H1 (cell line): Measurements from ENCODE around the gene SHLD1. TPM values are rescaled to one million over a fixed set of nuclear protein-coding genes. Genes with fewer than 3 reads are reported as not detected.

Experiments
- CTCF ChIA-PET: fragments of 300-600 bp; sonication (Branson Sonifier 250); formaldehyde crosslinking; loops from one replicate; lab custom pipeline; 2021; ENCODE audit not compliant: partially characterized antibody; lab: Charles Lee
- POLR2A ChIA-PET: fragments of 300-600 bp; sonication (Branson Sonifier 250); formaldehyde crosslinking; loops from one replicate; lab custom pipeline; 2021; ENCODE audit warnings: inconsistent platforms; ENCODE audit not compliant: partially characterized antibody; lab: Charles Lee
- DNase-seq, 2 experiments: peaks; one replicate each; pipeline versions ENCODE4 v3.0.0 to v3.0.0-alpha.2; 2010 to 2022; ENCODE audit warnings: low spot score in 2 of 2, low read depth in 1 of 2, mixed read lengths in 1 of 2
- FAIRE-seq: peaks from 2 replicates; lab custom pipeline; 2011; peaks lifted over from hg19 to GRCh38; lab: Jason Lieb, UNC
- H2AFZ ChIP-seq: 2 replicates; pipeline ENCODE4 v1.8.1; 2012; ENCODE audit warnings: low read length, inconsistent platforms
- H2AK5ac ChIP-seq: 2 replicates; pipeline ENCODE4 v1.6.1; 2013; ENCODE audit warnings: low read depth, low read length
- H2BK120ac ChIP-seq: replicated peaks from 2 replicates; pipeline ENCODE3; 2013; ENCODE audit warnings: low read depth, low read length, inconsistent platforms
- H2BK12ac ChIP-seq: 2 replicates; pipeline ENCODE4 v1.6.1; 2013; ENCODE audit warnings: low read depth, low read length
- H2BK15ac ChIP-seq: 2 replicates; pipeline ENCODE4 v1.6.1; 2013; ENCODE audit warnings: low read length
- H2BK20ac ChIP-seq: 2 replicates; pipeline ENCODE4 v1.6.1; 2013; ENCODE audit warnings: low read length
- H2BK5ac ChIP-seq: 2 replicates; pipeline ENCODE4 v1.6.1; 2013; ENCODE audit warnings: low read depth, low read length
- H3K14ac ChIP-seq: 2 replicates; pipeline ENCODE4 v1.6.1; 2013; ENCODE audit warnings: inconsistent platforms; ENCODE audit not compliant: insufficient read length
- H3K18ac ChIP-seq: 2 replicates; pipeline ENCODE4 v1.6.1; 2013; ENCODE audit warnings: low read length; ENCODE audit errors: extremely low read depth
- H3K23ac ChIP-seq: 2 replicates; pipeline ENCODE4 v1.6.1; 2013; ENCODE audit warnings: inconsistent platforms; ENCODE audit not compliant: insufficient read length
- H3K23me2 ChIP-seq: 2 replicates; pipeline ENCODE4 v1.6.1; 2013; ENCODE audit warnings: low read depth, low read length
- H3K27ac ChIP-seq: 2 replicates; pipeline ENCODE4 v1.6.1; 2011; ENCODE audit warnings: low read depth, low read length, inconsistent platforms
- H3K27me3 ChIP-seq, 4 experiments: replicated peaks in 1 of 4; 1 replicate in 1 of 4; 2 replicates in 3 of 4; pipeline versions ENCODE4 v1.6.1 to v1.8.1; 2011 to 2013; ENCODE audit warnings: low read length in 3 of 4, mild to moderate bottlenecking in 3 of 4, inconsistent platforms in 2 of 4, mixed read lengths in 2 of 4, moderate library complexity in 1 of 4; ENCODE audit not compliant: control insufficient read depth in 3 of 4, insufficient read depth in 3 of 4; ENCODE audit errors: extremely low read depth in 1 of 4
- H3K36me3 ChIP-seq, 4 experiments: 2 replicates each; pipeline versions ENCODE4 v1.6.1 to v1.8.1; 2011 to 2013; ENCODE audit warnings: mild to moderate bottlenecking in 4 of 4, low read length in 3 of 4, moderate library complexity in 2 of 4, control low read depth in 1 of 4, inconsistent platforms in 1 of 4; ENCODE audit not compliant: insufficient read depth in 4 of 4, control insufficient read depth in 2 of 4
- H3K4ac ChIP-seq: replicated peaks from 2 replicates; pipeline ENCODE3; 2013; ENCODE audit warnings: low read length, low read depth, mixed read lengths, inconsistent platforms; ENCODE audit not compliant: insufficient read length
- H3K4me1 ChIP-seq, 4 experiments: replicated peaks in 1 of 4; 1 replicate in 1 of 4; 2 replicates in 3 of 4; pipeline versions ENCODE4 v1.6.1 to v1.8.1; 2011 to 2013; ENCODE audit warnings: low read length in 3 of 4, inconsistent platforms in 2 of 4, mixed read lengths in 1 of 4; ENCODE audit not compliant: insufficient read depth in 4 of 4, control insufficient read depth in 3 of 4
- H3K4me2 ChIP-seq, 2 experiments: 2 replicates each; pipeline versions ENCODE4 v1.6.1 to v1.8.1; 2011 to 2013; ENCODE audit warnings: low read depth in 2 of 2, low read length in 2 of 2, control low read depth in 1 of 2, inconsistent platforms in 1 of 2, mild to moderate bottlenecking in 1 of 2; ENCODE audit not compliant: insufficient read depth in 1 of 2
- H3K4me3 ChIP-seq, 4 experiments: fragments of 200-600, 300-600 bp in 1 of 4; sonication (generic), shearing (Covaris generic), sonication (Bioruptor Twin) in 1 of 4; 2 replicates each; pipeline versions ENCODE4 v1.5.1 to v1.8.1; 2011 to 2016; ENCODE audit warnings: low read length in 4 of 4, low read depth in 3 of 4, control low read depth in 2 of 4, inconsistent platforms in 2 of 4, mild to moderate bottlenecking in 2 of 4, mixed read lengths in 1 of 4, moderate library complexity in 1 of 4; ENCODE audit not compliant: insufficient read depth in 2 of 4; ENCODE audit errors: extremely low read depth in 1 of 4
- H3K56ac ChIP-seq: replicated peaks from 2 replicates; pipeline ENCODE3; 2013; ENCODE audit warnings: low read depth, mild to moderate bottlenecking, mixed read lengths, low read length, inconsistent platforms; ENCODE audit not compliant: insufficient read length
- H3K79me1 ChIP-seq: 2 replicates; pipeline ENCODE4 v1.6.1; 2013; ENCODE audit warnings: low read depth, low read length, control low read depth
- H3K79me2 ChIP-seq, 2 experiments: 2 replicates each; pipeline versions ENCODE4 v1.6.1 to v1.8.1; 2012 to 2013; ENCODE audit warnings: low read length in 2 of 2, mild to moderate bottlenecking in 2 of 2, inconsistent platforms in 1 of 2; ENCODE audit not compliant: insufficient read depth in 2 of 2, control insufficient read depth in 1 of 2
- H3K9ac ChIP-seq, 4 experiments: replicated peaks in 1 of 4; 1 replicate in 1 of 4; 2 replicates in 3 of 4; pipeline versions ENCODE4 v1.6.1 to v1.8.1; 2011 to 2013; ENCODE audit warnings: low read depth in 3 of 4, low read length in 3 of 4, control low read depth in 2 of 4, mild to moderate bottlenecking in 2 of 4, moderate library complexity in 2 of 4, inconsistent platforms in 1 of 4; ENCODE audit errors: extremely low read depth in 1 of 4
- H3K9me3 ChIP-seq, 2 experiments: 2 replicates each; pipeline versions ENCODE4 v1.6.1 to v1.8.1; 2012 to 2013; ENCODE audit warnings: mild to moderate bottlenecking in 2 of 2, moderate library complexity in 2 of 2, control low read depth in 1 of 2, inconsistent platforms in 1 of 2, low read depth in 1 of 2, low read length in 1 of 2, mixed read lengths in 1 of 2; ENCODE audit not compliant: insufficient read depth in 2 of 2
- H4K20me1 ChIP-seq, 2 experiments: replicated peaks in 1 of 2; 2 replicates each; pipeline versions ENCODE3 to v1.8.1; 2011 to 2013; ENCODE audit warnings: inconsistent platforms in 2 of 2, low read length in 2 of 2, mild to moderate bottlenecking in 1 of 2; ENCODE audit not compliant: insufficient read depth in 2 of 2, control insufficient read depth in 1 of 2
- H4K5ac ChIP-seq: 2 replicates; pipeline ENCODE4 v1.6.1; 2013; ENCODE audit warnings: low read length, low read depth, mixed read lengths, inconsistent platforms; ENCODE audit not compliant: insufficient read length
- H4K8ac ChIP-seq: 2 replicates; pipeline ENCODE4 v1.8.0; 2013; ENCODE audit warnings: mild to moderate bottlenecking, moderate library complexity, low read length, inconsistent platforms; ENCODE audit not compliant: insufficient read depth; ENCODE audit errors: extremely low read depth
- H4K91ac ChIP-seq: replicated peaks from 2 replicates; pipeline ENCODE3; 2013; ENCODE audit warnings: low read length, mixed read lengths, inconsistent platforms; ENCODE audit not compliant: insufficient read length
- RNF2 ChIP-seq: fragments of 200-900, 300-1000 bp; sonication (generic); IDR thresholded peaks from 2 replicates; pipeline ENCODE4 v1.7.1; 2016; ENCODE audit warnings: borderline replicate concordance, low read depth, mild to moderate bottlenecking, antibody characterized with exemption, low read length; ENCODE audit not compliant: poor library complexity, severe bottlenecking; ENCODE audit errors: missing control alignments
- SRF ChIP-seq: IDR thresholded peaks from 2 replicates; pipeline ENCODE4 v1.6.1; 2011; ENCODE audit warnings: mild to moderate bottlenecking, low read depth, low read length, moderate library complexity
- WGBS, 2 experiments: shearing (Covaris generic) in 1 of 2; methylation state at CpG; one replicate each; pipeline versions ENCODE4 v1.1.6 to v1.1.7; 2013 to 2015; ENCODE audit warnings: low lambda C conversion rate in 2 of 2, mixed read lengths in 2 of 2, inconsistent platforms in 1 of 2, low coverage in 1 of 2, missing lambda C conversion rate in 1 of 2; ENCODE audit not compliant: insufficient replicate concordance in 2 of 2, insufficient coverage in 1 of 2, insufficient read length in 1 of 2; ENCODE audit errors: extremely low coverage in 1 of 2, missing lambda C conversion rate in 1 of 2; 5-methylcytosine and 5-hydroxymethylcytosine counted together
- polyA plus RNA-seq, 7 experiments: library from polyadenylated mRNA; depleted of rRNA in 3 of 7; stranded (reverse) in 5 of 7; unstranded in 2 of 7; fragments of >200 nt in 5 of 7; fragments of 200-250 nt in 2 of 7; gene quantifications; 1 replicate in 5 of 7; 2 replicates in 1 of 7; 4 replicates in 1 of 7; pipeline versions ENCODE4 v1.2.1 to v1.2.3, GENCODE V29; 2011 to 2013; ENCODE audit warnings: missing spikeins in 2 of 7, mixed read lengths in 2 of 7
- total RNA-seq: library from RNA; stranded (reverse); fragmentation: NEBNext Ultra II Directional; extraction: Animal tissue kit (Norgen Biotek cat#: 25700); gene quantifications from 2 replicates; pipeline ENCODE4 v1.2.1, GENCODE V29; 2021

The SHLD1 gene
- total and polyA plus RNA-seq, 2 of the 8 experiments (the other 6 are each of a cell fraction or from before 2014, with no cell fraction given): 4.2 to 6.5 TPM

DNA sequence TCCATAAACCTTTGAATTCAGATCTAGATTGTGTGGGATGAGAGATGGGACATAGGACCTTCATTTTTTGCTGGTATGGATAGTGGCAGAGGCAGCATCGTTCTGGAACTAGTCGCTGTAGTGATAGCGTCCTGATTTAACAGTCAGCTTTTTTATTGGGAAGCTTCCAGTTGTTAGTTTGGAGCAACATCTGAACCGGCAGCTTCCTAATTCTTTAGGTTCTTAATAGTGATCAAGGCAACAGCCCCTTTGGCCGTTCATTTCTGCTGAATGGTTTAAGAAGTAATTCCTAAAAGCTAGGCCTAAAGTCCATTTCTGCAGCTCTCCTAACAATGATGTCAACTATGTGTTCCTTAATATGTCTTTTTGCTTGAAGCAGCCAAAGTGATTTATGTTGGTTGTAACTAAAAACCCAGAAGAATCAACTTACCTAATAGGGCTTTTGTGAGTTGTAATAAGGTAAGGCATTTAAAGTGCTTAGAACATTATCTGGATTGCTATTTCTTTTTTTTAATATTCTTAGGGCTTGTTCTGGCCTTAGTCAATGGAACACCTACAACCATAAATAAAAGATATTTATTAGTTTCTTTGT lies 90.3 kb downstream of the SHLD1 start:
- Histone ChIP-seq H3K36me3 (no peaks in the 10 kb centered on the region), H3K4me1 (no peaks in the 10 kb centered on the region), H3K9me3 (no peaks in the 10 kb centered on the region), H3K79me2 (no peaks in the 10 kb centered on the region), H3K4me2 (no peak overlapping the region), H3K23me2 (peaks cover 2% of the 10 kb centered on the region; the same call in 1 of the 2 replicates), H4K8ac (no peak overlapping the region), H3K18ac (no peak overlapping the region), H3K23ac (no peak overlapping the region), H3K14ac (no peak overlapping the region), H3K27me3 (no peaks in the 10 kb centered on the region), H4K91ac (no peak overlapping the region), H4K5ac (no peak overlapping the region), H4K20me1 (no peaks in the 10 kb centered on the region), H2AK5ac (no peak overlapping the region), H3K27ac (no peak overlapping the region), H3K4ac (no peak overlapping the region), H2BK20ac (no peak overlapping the region), H2AFZ (no peak overlapping the region), H3K9ac (no peak overlapping the region), H2BK5ac (no peak overlapping the region), H3K4me3 (no peak overlapping the region), H3K56ac (no peak overlapping the region), H2BK120ac (no peak overlapping the region), H3K79me1 (no peaks in the 10 kb centered on the region), H2BK15ac (no peak overlapping the region), H2BK12ac (no peak overlapping the region)
- DNase-seq (no peak), FAIRE-seq (no peak)
- 93% methylated on average over 5 of the region's 5 CpGs; no CpG with 5 or more reads in 1 of the 2 experiments for WGBS, 2 experiments
- ChIA-PET CTCF (interaction anchor here (0.6 kb wide), 1 partner anchor 123 kb away, joined by 3 read pairs; no protein-coding TSS in a partner anchor), POLR2A (no interaction called here)
- TF ChIP-seq RNF2 (no peak), SRF (no peak)
